Superior temporal gyrus (tissue), 1 donor: ENCODE results near the gene MOB4.
"Not testable (repeated sequence)": the region's sequence is repeated elsewhere in the genome, so short reads cannot be mapped to it uniquely, and the experiment has no call there.

Experiments
- DNase-seq: peaks from one replicate; pipeline ENCODE4 v3.0.0-alpha.2; 2016; ENCODE audit errors: extremely low spot score

Gene MOB4

DNA sequence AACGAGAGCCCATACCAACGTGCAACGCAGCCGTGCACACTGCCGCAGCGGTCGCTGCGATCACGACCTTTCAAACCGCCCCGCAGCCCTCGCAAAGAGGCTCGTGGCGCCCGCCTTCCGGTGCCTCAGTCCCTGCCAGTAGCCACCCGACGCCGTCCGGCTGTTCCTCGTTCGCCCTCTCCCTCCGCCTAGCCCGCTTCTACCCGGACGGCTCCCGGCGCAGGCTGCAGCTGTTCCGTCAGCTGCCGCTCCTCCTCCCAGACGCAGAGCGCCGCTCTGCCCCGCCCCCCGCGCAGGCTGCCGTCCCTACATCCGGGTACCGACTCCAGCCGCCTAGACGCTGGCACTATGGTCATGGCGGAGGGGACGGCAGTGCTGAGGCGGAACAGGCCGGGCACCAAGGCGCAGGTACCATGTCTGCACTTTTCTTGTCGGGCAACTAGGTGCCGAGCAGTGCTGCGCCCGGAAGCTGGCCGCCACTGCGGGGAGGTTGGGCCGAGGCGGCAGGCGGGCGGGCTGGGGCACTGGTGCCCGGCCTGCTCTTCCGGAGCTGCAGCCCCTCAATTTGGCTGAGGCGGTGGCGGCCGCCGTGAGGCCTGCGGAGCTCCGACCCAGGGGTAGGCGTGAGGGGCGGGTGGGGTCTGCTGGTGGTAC, at the start of gene MOB4:
TSS of gene MOB4 (plus strand) at position 328 of the 654 bp plus-strand sequence. CDS start at position 349, 21 bp downstream.
- DNase-seq = peak; percentile 96

DNA sequence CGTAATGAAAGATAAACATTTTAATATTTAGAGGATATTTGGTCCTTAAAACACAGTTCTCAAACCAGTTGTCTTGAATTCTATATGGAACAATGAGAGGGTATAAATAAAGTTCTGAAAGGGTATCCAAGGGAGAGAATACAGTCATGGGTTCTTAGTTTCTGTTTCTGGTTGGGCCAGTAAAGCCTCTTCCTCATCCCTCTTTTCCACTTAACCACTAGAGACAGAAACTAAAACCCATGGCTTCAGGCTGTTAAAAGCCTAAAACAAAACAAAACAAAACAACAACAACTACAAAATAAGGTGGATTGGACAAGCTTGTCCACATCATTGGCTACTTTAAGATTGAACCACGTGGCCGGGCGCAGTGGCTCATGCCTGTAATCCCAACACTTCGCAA, 43.7 kb upstream of the MOB4 start:
- no peak for DNase-seq

DNA sequence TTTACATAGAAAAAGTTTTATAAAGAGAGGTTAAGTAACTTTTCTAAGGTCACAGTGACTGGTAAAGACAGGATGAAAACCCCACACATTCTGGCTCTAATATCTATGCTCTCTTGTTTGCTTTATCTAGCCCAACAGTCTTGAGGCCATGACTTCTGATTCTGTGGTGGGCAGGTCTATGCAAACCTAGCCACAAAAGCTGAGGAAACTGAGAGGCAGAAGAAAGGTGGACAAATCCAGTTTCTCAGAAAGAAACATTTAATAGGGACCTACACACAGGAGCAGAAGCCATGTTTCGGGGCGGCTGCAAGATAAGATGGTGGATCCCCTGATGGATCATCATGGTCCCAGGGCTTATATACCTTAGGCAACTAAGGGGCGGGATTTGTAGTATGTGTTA, 38.1 kb upstream of the MOB4 start:
- DNase-seq = no peak

DNA sequence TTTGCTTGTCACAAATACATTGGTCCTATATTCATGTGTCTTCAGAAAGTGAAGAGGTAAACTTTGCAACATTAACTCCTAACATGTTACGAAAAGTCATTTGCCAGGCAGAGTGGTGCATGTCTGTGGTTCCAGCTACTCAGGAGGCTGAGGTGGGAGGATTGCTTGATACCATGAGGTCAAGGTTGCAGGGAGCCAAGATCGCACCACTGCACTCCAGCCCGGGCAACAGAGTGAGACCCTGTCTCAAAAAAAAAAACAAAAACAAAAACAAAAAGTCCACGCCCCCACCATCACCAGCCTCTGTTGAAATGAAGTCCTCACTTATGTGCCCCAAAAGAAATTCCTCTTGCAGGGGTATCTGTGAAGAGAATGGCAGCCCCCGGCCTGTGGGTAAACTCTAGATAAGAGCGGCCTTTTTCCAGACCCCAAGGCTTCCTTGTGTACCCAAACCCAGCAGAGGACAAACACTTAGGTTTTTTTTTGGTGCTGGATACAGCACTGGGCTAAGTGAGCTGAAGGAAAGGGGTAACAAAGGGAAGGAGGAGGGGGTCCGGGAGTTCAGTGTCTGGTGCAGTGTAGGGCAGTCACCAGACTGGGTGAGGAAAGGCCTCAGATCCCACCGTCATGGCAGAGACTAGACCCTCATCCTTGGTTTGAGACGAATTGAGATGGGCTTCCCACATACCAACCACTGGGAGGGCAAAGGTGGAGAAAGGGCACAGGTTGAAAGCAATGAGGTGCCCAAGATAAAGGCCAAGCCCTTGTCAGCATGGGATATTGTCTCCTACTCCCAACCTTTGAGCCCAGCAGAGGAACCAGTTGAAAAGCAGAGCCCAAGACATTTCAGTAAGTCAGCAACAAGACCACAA, 35.5 kb upstream of the MOB4 start:
- no peak for DNase-seq

DNA sequence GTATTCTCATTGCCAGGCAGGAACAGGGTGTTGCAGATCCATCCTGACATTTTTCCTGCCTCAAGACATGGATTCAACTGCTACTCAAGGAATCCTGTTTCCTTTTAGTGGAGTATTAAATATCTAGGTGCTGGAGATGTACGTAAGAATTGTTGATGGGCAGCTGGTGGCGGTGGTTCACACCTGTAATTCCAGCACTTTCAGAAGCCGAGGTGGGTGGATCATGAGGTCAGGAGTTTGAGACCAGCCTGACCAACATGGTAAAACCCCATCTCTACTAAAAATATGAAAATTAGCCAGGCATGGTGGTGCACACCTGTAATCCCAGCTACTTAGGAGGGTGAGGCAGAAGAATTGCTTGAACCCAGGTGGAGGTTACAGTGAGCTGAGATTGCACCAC, 31.6 kb upstream of the MOB4 start:
- not testable (repeated sequence) for DNase-seq

DNA sequence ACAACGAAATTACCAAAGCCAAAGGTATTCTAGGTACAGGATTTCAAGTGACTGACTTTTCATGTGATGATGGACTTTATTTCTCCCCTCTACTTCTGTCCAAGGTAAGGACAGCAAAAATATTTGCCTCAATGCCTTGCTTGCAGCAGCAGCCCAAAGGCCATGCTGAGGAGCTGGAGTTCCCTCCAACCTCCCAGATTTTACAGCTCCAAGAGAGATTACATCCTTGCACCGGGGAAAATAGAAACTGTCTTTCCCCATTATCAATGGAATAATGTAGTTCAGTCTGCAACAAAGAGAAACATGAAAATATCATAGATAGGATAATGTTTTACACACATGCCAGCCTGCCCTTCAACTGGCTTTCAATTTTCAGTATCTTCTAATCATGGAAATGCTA, 29.7 kb upstream of the MOB4 start:
- DNase-seq = no peak

DNA sequence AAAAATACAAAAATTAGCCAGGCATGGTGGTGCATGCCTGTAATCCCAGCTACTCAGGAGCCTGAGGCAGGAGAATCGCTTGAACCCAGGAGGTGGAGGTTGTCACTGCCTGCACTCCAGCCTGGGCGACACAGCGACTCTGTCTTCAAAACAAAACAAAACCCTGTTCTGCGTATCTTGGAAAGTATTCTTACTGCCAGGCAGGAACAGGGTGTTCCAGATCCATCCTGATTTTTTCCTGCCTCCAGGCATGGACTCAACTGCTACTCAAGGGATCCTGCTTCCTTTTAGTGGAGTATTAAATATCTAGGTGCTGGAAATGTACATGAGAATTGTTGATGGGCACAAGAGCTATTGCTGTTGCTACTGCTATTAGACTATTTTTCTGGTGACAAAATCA, 28.5 kb upstream of the MOB4 start:
- DNase-seq = no peak

DNA sequence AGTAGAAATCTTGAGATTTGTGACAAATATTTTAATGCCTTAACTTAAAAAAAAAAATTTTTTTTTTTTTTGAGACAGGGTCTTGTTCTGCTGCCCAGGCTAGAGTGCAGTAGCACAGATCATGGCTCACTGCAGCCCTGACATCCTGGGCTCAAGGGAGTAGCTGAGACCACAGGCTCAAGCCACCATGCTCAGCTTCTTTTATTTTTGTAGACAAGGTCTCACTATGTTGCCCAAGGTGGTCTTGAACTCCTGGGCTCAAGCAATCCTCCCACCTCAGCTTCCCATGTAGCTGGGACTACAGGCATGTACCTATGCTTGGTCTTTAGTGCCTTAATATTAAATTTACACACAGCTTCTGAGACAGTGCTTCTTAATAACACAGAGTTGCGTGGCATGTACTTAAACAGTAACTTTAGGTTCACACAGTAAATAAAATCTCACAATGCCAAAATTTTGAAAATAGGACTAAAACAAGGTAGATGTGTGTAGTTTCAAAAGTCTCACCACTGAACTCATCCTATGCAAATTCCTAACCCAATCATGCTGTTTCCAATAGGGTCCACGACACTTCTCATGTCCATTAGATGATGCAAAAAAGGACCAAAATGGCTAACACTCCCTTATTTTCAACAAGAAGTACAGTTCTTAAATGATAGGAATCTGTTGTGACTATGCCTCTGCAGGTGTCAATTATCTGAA, 20.3 kb upstream of the MOB4 start:
- no peak for DNase-seq

DNA sequence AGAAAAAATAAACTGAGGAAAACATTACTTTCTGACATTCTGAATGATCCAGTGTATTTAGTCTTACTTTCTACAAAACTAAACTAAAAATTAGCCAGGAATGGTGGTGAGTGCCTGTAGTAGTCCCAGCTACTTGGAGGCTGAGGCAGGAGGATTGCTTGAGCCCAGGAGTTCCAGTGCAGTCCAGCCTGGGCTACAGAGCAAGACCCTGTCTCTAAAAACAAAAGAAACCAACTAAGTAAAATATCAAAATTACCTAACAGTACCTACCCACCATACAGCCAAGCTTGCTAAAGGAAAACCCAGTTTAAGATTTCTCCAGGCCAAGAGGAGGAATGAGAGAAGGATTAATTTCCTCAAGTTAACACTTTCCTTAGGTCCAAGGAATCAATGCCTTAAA, 19.2 kb upstream of the MOB4 start:
- no peak for DNase-seq

DNA sequence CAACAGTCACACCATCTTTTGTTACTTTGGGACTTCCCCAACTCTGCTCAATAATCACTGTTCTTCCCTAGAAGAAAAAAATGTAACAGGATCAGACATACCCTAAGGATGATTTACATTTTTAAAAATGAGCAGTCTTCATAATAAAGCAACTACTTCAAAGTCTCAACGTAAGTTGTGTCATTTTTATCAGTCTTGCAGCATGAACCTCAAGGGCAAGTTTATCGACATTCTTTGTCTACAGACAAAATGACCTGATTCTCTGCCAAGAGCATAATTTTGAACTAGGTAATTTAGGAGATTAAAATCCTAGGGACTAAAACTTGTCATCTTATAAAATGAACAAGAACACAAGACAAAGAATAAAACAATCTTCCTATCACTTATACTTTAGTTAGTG, 18.5 kb upstream of the MOB4 start:
- no peak for DNase-seq

DNA sequence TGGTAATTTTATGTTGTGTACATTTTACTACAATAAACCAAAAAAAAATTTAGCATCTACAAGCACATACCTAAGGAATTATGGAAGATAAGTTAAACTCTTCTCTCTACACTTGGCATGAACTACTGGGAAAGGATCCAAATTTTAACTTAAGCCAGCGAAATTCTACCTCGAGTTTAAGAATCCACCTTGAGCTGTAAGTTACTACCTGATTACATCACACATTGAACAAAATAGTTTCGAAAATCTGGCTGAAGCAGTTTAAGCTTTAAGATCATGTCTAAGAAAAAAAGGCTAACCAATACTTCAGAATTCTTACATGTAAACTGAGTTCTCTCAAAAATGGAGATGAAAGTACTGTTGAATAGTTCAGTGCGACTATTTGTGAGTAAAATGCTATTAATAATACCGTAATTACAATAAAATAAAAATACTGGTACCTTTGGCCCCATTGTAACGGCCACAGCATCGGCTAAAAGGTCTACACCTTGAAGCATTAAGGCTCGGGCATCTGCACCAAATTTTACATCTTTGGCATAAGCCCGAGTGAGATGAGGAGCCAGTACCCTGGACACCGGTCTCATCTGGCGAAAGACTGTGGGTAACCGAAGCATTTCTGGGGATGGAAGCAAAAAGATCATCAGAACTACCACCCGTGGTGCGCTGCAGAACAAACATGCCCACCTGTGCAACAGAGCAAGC, 17.5 kb upstream of the MOB4 start:
- no peak for DNase-seq

DNA sequence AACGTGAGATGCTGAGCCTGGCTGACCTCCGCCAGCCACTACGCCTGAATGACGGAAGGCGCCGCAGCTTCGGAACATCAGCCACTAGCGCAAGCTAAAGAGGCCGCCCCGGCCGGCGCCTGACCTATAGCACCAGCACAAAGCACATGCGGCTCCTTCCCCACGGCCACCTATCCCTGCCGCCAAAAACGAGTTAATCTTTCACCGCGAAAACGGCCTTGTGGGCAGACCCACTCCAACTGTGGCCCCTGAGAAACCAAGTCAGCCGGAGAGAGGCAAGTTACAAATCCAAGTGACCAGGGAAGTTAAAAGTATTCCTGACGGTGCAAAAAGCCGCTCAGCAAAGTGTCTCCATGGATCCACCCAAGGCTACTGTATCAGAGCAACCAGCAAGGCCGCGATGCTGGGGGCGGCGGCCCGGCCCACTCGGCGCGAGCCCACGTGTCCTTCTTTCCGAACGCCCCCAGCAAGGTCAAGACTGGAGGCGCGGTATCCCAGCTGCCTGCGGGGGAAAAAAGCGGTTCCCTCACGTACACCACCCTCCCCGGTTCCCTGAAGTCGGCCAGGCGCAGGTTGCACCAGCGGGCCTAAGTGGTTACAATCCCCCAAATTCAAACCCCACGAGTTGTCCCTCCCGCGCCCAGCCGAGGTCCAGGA, 16.8 kb upstream of the MOB4 start:
- DNase-seq = no peak

DNA sequence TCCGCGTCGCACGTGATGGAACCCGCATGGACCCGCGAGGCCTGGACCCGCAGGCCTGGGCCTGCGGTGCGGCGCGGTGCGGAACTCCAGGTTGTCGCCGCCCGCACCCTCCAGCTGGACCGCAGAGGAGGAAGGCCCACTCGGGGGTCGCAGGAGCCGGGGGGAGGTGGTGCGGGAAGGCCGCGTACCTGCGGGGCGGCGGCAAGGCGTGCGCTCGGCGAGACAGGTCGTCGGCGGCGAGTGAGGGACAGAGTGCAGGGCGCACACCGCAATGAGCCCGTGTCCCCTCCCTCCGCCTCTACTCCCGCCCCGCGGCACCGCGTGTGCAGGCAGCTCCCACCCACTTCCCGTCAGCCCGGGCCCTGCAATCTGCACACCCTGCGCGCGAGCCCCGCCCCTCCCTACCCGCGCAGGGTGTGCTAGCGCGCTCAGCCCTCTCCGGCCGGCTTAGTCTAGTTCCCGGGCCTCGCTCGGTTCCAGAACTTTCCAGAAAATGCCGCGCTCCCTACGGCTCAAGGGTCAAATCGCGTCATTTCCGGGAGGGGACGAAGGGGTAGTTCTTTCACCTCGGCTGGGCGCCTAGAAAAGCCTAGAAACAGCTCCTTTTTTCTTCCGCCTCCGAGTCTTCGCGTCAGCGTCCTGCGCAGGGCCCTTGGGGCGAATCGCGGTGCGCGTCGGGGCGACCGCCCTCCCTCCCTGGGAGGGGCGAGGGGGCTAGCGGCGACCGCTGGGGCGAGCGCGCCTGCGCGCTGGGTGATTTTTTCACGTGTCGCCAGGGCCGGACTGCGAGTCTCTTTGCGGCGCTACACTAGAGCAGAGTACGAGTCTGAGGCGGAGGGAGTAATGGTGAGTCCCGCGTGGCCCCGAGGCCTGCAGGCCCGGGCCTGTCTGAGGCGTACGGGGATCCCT, 16.0 kb upstream of the MOB4 start, which contains the start of the genes HSPD1 and HSPE1:
TSS of gene HSPD1 (minus strand) at position 247 of the 909 bp plus-strand sequence. CDS start 992 bp downstream, outside the sequence.
TSS of gene HSPE1 (plus strand) at position 786 of the 909 bp plus-strand sequence. CDS start at position 844, 58 bp downstream.
- peak; percentile 100 for DNase-seq

DNA sequence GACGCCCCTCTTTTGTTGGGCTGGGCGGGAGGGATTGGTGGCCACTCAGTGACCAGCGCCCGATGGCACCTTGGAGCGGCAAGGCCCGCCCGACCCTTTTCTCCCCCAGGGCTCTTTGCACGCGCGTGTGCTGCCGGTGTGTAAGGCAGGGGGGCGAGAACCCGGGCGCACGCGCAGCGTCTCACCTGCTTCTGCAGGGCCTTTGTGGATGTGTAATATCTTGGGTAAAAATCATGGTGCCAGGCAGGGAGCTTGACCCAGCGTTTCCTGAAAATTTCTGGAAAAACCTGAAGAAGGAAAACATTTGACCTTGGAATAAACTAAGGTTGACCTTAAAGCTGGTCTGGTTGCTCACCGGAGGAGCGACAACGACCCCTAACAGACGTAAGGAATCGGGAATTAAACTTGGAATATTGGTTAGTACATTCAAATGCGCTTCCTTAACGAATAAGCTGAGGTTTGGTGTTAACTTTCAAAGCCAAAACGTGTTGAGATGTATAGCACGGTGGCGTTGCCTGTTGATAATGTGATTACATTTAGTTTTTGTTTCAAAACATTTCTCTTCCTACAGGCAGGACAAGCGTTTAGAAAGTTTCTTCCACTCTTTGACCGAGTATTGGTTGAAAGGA, 15.2 kb upstream of the MOB4 start:
- peak; percentile 56 for DNase-seq

DNA sequence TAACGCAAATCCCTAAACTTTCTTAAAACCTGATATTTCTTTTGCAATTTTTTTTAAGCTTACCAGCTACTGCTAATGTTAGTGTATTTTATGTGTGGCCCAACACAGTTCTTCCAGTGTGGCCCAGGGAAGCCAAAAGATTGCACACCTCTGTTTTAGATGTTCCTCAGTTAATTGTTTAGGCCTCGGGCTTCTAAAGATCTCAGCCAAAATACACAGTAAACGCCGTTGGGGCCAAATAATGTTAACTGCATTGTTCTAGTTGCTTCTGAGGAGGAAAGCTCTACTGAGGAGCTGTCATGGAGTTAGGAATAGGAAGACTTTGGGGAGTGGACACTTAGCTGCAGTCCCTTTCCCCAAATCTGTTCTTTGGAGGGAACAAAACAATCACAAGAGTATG, 13.7 kb upstream of the MOB4 start:
- no peak for DNase-seq

DNA sequence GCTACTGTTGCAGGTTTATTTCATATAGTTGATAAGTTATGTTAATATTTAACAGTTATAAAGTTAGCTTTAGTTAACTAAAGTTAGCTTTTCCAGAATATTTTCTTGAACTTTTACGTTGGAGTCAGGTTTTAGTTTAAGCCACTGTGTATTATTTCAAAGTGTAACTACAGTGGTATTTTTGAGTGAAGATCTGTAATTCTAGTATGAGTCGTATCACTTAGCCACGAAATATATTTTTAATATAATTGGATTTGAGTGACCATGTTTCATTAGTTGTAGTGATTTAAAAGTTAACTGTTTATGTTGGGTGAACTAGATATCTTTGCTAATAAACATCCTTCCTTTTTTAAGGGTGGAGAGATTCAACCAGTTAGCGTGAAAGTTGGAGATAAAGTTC, 13.2 kb upstream of the MOB4 start:
- no peak for DNase-seq

DNA sequence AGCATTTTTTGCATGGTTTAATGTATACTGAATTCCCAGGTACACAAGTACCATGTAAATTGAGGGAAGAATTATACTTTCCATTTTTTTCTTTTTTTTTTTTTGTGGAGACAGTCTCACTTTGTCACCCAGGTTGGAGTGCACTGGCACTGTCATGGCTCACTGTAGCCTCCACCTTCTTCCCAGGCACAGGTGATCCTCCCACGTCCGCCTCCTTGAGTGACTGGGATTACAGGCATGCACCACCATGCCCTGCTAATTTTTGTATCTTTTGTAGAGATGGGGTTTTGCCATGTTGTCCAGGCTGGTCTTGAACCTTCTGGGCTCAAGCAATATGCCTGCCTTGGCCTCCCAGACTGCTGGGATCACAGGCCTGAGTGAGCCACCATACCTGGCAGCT, 11.9 kb upstream of the MOB4 start:
- DNase-seq = no peak

DNA sequence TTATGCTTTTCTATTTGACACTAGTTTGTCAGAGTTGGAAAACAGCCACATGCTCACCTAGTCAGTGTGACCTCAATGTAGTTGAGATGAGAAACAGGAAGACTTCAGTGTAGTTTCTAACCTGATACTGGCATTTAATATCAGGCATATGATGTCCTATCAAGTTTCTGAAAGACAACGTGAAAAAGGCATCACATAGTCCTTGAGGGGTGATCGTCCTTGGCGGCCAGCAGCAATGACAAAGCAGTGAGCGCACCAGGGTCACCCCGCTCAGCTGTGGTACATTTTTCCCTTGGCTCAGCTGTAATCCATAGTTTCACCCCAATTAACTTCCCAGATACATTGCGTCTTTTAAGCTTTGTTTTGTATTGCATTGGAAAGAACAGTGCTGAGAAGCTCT, 11.4 kb upstream of the MOB4 start:
- no peak for DNase-seq

DNA sequence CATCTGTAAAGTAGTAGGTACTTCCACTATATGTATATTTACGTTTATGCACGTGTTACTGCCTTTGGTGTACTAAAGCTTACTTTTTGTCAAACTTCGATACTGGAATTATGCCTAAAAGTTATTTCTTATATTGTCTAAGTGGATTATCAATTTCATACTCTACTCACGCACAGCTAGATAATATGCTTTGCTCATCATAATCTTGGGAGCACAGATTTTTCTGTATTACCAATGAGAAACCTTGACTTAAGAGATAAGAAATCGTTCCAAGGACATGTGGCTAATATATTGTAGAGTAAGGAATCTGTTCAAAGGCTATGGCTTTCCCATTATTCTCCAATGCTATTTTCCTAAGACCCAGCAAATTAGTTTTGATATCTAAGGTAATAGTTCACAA, 9.2 kb upstream of the MOB4 start:
- no peak for DNase-seq

DNA sequence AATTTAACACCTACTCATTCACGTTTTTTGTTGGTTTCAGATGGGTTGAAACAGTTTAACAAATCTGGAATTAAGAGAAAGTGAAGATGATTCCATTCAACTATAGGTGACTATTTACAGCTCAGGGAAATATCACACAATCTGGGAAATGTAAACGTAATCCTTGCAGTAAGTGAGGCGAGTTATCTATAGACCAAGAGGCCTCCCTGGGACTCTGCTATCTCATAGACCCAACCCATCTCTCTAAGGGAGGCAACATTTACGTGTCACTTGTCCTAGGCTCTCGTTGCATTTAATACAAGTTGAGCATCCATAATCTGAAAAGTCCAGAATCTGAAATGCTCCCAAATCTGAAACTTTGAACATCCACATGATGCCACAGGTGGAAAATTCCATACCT, 2.0 kb upstream of the MOB4 start:
- no peak for DNase-seq
